HG03025 (cell line): Measurements from ENCODE around the gene SEZ6.

ENCODE experiments used
- ATAC-seq: cut with Tn5 transposase; IDR thresholded peaks from one replicate; pipeline ENCODE4 v1.9.1; 2021; ENCODE audit warnings: mild to moderate bottlenecking, moderate library complexity; ENCODE audit not compliant: unreplicated experiment, low FRiP score

SEZ6 gene

DNA sequence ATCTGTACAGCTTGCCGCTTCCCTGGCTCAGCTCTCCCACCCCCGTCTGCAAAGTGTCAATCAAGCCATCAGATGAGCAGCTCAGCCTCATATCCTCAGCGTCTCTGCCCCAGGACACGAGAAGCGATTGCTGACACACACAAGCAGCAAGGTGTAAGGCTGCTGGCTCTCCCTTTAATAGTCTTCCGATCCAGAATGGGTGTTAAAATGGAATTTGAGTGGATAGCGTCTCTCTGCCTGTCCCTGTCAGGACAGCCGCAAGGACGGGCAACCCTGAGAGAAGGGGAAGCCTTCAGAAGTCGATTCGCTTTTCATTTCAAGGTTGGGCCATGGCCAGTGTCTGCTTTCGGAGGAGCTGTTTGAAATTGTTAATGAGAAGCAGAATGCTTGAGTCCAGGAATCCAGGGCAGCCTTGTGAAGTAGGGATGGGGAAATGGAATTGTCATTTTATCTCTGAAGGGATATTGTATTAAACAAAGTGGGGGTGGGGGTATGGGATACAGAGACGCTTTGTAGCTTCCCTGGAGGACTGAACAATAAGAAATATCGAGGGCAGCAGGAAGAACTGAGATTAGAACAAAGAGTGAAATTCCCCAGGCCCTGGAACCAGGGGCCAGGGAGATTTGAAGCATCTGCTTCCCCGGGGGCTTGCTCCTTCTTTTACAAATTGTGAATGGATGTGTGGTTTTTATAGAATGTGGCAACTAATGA, 32.4 kb upstream of the SEZ6 start:
- no peak for ATAC-seq

DNA sequence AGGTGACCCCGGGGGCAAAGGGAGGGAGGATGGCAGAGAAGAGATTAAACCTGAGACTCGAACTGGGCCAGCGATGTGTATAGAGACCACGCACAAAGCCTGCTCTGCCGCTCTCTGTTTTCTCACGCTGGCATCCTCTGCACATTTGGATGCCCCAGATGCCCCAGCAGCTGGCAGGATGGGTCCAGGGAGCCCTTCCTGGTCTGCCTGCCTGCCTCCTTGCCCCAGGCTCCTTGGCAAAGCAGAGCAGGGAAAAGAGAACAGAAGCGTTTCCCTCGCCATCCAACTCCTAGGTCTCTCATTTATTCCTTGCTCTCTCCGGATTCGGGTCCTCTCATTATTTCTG, 31.9 kb upstream of the SEZ6 start:
- ATAC-seq: no peak

DNA sequence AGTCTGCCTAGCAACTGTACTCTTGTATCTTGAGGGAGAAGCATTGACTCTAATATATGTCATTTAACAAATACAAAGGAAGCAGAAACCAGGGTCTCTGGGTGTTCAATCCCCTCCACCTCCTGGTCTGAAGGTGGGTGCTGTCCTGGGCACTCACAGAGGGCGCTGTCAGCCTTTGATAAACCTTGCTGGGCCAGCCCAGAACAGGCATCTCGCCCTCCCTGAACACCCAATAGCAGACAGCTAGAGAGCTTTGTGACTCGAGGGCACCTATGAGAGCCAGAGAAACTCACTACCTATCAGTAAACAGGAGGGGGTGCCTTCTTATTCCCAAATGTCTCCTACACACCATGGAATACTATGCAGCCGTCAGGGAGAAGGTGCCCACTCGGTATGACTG, 30.8 kb upstream of the SEZ6 start:
- ATAC-seq: no peak

DNA sequence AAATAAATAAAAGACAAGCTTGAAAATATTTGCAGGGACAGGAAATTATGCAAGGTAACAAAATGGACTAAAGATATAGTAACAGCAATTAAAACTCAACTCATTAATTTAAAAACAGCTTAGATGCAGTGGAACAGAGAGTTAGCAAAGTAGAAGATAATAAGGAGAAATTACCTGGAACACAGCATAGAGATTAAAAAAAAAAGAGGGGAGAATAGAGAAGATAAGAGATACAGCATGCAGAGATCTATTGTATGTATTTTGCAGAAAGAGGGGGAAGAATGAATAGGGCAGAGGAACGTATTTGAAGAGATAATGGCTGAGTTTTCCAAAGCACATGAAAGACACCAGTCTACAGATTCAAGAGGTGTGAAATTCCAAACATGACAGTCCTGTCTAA, 28.7 kb upstream of the SEZ6 start:
- no peak for ATAC-seq

DNA sequence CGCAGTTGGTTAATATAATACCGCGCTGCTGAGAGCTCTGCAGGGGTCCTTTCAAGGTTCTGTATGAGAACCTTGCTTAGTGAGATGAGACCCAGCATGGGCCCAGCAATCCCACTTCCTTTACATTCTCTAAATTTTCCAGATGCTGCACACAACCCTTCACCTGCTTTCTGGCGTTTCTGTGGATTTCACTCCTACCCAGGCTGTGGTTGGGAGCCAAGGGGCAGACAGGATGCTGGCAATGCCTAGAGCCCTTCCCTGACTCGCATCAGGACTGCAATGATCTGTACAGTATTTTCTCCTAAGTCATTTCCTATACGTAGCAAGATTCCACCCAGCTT, 27.0 kb upstream of the SEZ6 start:
- no peak for ATAC-seq

DNA sequence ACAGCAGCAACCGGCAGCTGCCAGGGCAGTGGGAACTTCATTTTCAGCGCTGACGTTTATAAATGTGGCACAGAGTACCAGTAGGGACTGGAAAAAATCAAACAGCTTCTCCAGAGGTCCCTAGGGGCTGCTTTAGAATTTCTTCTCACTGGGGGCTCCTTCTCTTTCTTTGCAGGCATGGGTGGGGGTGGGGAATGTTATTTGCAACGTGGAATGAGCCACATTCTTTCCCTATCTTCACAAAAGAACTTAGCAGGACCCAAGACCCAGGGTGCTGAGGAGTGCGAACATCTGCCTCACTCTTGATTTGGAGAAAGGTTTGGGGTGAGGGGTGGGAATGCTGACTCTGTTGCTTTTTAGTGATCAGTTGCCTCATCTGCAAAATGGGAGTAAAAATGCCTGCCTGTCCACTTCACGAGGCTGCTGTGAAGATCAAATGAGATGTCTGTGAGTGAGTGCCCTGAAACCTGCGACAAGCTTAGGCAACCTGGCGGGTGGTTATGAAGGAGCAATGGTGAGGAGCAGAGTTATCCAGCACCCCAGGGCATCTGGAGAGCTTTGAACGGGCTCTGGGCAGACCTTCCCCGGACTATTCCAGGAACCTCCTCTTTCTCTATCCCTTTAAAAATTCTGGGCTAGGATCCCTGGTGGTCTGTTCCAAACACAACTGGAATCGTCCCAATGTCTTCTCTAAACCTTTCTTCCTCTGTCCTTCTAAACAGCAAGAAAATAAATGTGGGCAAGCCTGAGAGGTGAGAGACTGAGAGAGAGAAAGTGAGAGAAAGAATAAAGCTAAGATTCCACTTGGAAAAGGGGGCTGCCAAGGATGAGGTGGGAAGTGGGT, 26.4 kb upstream of the SEZ6 start:
- no peak for ATAC-seq

DNA sequence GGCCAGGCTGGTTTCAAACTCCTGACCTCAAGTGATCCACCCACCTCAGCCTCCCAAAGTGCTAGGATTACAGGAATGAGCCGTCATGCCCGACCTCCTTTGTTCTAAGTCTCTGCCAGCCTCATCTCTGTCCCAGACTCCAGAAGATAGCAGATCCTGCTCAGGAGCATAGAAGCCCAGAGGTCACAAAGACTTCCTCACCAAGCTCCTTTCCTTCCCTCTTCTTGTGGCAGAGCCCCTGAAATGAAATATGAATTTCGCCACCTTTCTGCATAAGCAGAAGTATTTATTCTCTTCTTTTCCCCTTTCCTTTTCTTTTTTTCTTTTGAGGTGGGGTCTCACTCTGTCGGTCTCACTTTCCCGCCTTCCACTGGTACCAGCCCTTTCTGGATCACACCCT, 25.7 kb upstream of the SEZ6 start:
- no peak for ATAC-seq

DNA sequence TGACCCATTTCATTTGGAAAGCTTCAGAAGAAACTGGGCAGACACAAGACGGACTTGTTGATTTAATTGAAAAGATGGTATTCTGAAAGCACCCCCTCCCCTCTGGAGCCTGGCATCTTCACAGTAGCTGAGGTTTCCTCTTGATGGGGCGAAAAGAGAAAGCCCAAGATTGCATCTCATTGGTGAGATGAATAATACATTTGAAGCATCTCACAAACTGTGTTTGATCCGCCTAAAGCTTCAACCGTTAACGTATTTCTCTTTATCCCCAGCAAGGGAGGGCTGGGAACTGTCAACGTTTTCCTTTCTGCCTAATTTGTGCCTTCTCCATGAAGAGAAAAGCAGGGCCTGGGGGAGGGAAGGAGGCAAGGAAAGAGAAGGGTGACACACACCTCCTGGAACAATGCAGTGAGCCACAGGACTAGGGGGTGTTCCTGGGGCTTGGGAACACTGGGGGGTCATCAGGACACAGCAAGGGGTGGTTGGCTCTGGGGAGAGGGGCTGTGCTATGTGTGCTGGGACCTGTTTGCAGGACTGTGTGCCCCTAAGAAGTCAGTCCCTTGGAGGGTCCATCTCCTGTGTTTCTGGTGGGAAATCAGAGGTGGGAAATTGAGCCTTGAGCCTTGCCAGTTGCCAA, 18.6 kb upstream of the SEZ6 start:
- ATAC-seq: no peak

DNA sequence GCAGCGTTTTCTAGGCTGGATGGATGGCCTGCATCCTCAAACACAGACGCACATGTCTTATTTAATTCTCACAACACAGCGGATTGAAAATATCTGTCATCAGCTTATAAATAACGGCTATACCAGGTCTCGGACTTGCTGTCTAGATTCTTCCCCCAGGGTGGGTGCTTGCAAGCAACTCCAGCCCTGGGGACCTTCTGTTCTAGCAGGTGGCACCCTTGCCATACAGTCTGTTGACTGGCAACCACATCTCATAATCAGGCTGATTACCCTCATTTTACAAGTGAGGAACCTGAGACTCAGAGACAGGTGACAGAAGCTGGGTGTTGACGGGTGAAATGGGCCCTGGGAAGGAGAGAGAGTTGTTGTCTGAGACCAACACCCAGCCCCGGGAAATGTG, 16.2 kb upstream of the SEZ6 start:
- ATAC-seq: no peak

DNA sequence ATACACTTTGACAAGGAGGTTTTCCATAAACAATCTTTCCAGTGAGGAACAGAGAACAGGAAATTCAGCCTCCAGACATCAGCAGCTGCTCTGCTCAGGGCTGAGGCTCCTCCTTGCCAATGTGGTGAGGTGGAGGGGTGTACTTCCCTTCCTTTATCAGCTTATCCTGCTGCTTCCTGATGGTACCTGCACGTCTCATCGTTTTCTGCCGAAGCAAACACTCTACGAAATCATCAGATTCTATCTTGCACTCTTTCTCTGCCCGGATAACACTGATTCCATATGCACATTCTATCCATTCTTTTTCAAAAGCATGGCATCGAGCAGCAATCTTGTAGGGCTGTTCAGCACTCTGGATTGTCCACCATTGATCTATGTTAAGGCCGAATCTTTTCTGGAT, 15.4 kb upstream of the SEZ6 start:
- no peak for ATAC-seq

DNA sequence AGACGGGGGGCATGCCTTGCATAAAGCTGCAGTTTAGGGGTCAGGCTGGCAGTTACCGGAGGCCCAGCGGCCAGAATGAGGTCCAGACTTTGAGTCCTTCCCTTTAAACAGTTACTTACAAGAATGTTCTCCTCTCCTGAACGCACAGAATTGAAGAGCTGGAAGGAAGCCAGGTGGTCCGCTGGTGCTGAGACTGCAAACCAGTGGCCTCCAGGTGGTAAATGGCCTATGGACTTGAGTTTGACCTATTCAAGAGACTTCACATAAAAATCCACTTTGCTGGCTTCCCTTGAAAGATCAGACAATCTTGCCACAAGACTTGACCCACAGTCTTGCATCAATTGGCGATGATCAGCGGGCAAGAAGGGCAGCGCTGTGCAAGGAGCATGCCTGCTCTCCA, 14.7 kb upstream of the SEZ6 start:
- no peak for ATAC-seq

DNA sequence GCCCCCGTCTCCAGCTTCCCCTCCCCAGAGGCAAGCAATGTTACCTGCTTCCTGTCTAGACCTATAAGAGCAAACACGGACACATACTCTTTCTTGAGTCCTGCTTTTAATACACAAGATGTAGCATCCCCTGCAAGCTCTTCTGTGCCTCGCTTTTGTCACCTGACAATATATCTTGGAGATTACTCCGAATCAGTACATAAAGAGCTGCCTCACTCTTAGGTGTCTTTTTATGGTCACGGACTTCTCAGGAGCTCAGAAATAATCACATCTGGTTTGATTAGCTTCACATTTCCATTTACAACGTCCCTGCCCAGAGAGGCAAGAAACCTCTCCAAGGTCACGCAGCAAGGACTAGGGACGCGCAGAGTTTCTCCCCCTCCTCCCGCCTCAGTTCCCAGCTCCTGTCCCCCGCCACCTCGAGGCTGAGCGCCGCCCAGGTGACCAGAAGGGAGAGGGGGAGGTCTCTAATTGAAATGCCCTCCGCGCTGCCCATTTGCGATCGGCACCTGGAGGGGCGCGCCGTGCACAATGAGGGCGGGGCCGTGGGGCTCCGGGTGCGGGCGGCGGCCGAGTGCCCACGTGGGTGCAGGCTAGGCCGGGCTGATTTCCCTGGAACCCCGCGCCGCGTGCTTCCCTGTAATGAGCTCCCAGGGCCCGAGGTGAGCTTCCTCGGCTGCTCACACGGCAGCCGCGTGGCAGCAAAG, 13.8 kb upstream of the SEZ6 start:
- ATAC-seq: no peak

DNA sequence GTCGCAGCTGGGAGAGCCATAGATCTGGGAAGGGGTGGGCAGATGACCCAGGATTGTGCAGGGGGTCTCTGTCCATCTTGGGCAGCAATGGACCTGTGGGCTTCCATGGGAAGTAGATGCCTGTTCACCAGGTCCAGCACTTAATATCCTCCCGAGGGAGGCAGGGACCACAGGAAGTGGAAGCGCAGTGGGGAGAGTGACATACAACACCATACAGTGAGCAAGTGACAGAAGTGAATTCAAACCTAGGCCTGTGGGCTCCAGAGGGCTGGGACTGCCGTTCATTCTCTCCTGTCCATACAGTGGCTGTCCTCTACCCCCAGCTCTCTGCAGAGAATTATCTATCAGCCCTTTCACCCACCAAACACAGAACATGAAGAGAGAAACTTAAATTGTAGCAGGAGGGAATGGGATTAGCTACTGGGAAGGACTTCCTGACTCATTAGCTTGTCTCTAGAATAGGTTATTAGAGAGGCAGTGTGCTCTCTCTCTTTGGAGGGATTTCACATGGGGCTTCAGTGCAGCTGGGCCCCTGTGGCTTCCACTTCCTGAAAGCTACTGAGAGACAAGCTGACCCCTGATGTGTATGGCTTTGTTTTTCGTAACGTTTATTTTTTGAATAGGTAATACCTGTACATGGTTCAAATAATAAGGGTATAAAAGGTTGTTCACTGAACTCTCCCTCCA, 13.1 kb upstream of the SEZ6 start:
- no peak for ATAC-seq

DNA sequence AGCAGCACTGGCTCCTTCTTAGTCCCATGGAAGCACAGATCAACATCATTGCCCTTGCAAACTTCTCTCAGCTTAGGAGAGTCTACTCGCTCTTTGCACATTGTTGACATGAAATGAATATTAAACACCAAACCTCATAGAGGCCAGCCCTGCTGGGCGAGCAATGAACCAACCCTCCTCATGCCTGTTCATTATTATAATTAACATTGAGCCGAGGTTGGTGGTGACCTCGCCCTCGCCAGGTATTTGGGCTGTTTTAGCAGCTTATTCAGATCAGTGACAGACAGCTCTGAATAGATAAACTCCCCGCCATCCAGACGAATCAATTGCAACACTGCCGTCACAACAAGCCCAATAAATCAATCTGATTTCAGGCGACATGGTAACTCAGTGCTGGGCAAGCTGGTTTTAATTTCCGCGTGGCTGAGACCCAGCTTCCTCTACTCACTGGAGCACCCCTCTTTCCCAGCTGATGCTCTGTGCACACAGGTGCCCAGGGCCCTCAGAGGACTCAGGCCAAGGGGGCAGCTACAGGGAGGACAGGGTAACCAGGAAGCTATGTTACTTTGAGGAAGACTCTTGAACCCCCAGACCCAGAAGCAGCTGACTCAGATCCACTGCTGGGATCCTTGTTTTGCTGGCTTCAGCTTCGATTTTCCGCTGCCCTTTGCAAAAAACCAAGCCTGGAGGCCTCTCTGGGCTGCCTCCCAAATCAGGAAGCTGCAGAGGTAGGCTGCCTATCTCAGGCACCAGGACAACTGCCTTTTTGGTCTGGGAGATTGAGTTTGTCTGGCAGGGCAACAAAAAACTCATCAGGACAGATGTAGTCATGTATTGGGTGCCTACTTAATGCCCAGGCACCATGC, 10.7 kb upstream of the SEZ6 start:
- ATAC-seq: no peak

DNA sequence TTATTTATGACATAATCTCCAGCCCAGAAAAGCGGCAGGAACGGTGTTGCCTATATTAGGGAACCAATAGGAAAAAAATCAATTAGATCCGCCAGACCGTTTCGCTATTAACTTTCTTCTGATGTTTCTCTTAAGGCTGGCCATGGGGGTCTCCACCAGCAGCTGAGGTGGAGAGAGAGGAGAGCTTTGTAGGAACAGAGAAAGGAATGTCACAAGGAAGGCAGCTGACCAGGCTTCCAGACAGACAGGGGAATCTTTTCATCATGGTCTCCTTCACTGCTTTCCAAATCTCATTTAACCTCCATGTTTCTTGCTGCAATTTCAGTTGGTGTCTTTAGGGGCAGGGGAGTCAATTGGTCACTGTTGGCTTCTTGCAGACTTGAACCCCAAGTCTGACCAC, 8.9 kb upstream of the SEZ6 start:
- no peak for ATAC-seq

DNA sequence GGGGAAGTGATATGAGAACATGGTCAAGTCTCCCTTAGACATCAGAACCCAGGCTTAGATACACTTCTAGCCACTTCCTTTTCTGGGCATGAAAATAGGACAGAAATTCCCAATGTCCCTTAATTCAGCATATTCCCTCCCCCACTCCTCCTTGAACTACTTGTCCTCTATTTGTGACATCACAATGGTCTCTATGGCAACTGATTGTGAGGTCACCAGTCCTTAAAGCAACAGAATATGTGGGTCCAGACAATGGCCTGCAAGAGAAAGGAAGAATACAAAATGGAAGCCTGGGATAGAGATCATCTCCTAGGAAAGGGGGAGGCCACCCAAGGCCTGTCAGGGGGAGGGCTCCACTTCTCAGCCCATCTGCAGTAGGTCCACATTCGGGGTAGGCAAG, 6.7 kb upstream of the SEZ6 start:
- ATAC-seq: no peak

DNA sequence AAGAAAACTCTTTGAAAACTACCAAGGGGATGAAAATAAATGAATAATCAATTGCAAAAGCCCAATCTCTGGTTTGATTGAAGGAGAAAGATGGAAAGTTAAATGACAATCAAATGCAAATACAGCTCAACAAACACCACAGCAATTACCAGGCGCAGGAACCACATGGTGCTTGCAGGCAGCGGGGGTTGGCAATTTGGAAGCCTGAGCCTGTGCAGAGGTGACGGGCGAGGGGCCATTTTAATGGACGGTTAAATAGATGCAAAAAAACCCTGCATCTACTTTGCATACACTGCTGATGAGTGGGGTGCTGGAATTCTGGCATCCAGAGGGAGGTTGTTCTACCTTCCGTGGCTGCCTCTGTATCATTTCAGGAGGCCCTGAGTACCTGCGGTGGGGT, 4.8 kb upstream of the SEZ6 start:
- ATAC-seq: no peak

DNA sequence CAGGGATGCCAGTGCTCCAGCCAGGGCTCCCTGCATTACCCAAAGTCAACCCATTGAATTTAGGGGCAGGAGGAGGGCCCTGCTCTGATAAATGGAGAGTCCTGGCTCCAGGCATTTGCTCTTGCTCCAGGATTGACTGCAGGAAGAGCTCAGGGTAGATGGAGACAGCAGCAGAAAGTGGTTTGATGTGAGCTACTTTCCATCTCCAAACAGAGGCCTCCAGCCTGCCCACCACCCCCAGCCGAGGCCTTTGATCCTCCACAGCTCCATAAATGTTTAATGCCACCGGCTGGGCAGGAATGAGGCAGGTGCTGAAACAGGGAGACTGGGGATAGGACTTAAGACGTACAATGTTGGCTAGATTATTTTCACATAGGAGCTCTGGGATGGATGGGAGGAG, 4.3 kb upstream of the SEZ6 start:
- no peak for ATAC-seq

DNA sequence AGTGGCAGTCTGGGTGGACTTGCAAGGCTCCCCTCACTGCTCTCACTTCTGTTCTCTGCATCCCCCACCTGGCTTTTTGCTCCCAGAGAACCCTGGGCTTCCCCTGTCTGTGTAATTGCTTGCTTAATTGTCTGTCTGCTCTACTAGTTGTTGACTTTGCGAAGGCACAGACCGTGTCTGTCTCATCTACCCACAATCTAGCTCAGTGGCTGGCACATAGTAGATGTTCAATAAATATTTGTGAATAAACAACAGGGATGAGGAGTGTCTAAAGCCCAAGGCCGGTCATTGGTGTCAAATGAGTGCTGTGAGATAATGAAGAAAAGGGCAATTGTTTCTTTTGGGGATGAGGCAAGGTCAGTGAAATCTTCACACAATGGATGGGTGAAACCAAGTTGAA, 2.8 kb upstream of the SEZ6 start:
- no peak for ATAC-seq
